CD14-positive monocyte (primary cell): Measurements from ENCODE around the gene CA11. TPM values are rescaled to one million over a fixed set of nuclear protein-coding genes. Genes with fewer than 3 reads are reported as not detected.

Source experiments
- DNase-seq, 3 donors: peaks; one replicate each; pipeline ENCODE4 v3.0.0-alpha.2; 2011 to 2022
- H2AFZ ChIP-seq: 2 replicates; pipeline ENCODE4 v1.6.0; 2012; ENCODE audit warnings: mild to moderate bottlenecking, low read depth, low read length, inconsistent platforms; ENCODE audit not compliant: insufficient read depth, poor library complexity, severe bottlenecking
- H3K27ac ChIP-seq, 2 donors: 1 replicate in 1 of 2; 2 replicates in 1 of 2; pipeline ENCODE4 v1.5.1; 2012 to 2013; ENCODE audit warnings: low read length in 2 of 2, control low read depth in 1 of 2, inconsistent platforms in 1 of 2, low read depth in 1 of 2, mild to moderate bottlenecking in 1 of 2
- H3K27me3 ChIP-seq, 2 donors: one replicate each; pipeline versions ENCODE4 v1.6.0 to v1.6.1; 2011 to 2013; ENCODE audit warnings: low read length in 2 of 2; ENCODE audit not compliant: control insufficient read depth in 2 of 2, insufficient read depth in 2 of 2
- H3K36me3 ChIP-seq, 2 donors: replicated peaks in 1 of 2; 1 replicate in 1 of 2; 2 replicates in 1 of 2; pipeline versions ENCODE4 v1.5.1 to v1.6.1; 2012 to 2013; ENCODE audit warnings: low read length in 2 of 2, control low read depth in 1 of 2, inconsistent platforms in 1 of 2, mild to moderate bottlenecking in 1 of 2; ENCODE audit not compliant: insufficient read depth in 2 of 2, control insufficient read depth in 1 of 2
- H3K4me1 ChIP-seq, 2 donors: 1 replicate in 1 of 2; 2 replicates in 1 of 2; pipeline versions ENCODE4 v1.5.1 to v1.6.1; 2012 to 2013; ENCODE audit warnings: low read length in 2 of 2, control low read depth in 1 of 2, inconsistent platforms in 1 of 2, mild to moderate bottlenecking in 1 of 2, moderate library complexity in 1 of 2; ENCODE audit not compliant: insufficient read depth in 2 of 2, control insufficient read depth in 1 of 2
- H3K4me2 ChIP-seq: replicated peaks from 2 replicates; pipeline ENCODE3; 2012; ENCODE audit warnings: low read length, moderate library complexity, mild to moderate bottlenecking; ENCODE audit not compliant: poor library complexity, severe bottlenecking; ENCODE audit errors: extremely low read depth
- H3K4me3 ChIP-seq, 3 experiments: fragments of 200-600 bp in 1 of 3; sonication (generic) in 1 of 3; replicated peaks in 1 of 3; 1 replicate in 2 of 3; 2 replicates in 1 of 3; pipeline ENCODE4 v1.5.1; 2011 to 2013; ENCODE audit warnings: low read length in 3 of 3, mild to moderate bottlenecking in 3 of 3, control low read depth in 2 of 3, low read depth in 2 of 3, inconsistent platforms in 1 of 3, moderate library complexity in 1 of 3
- H3K79me2 ChIP-seq: 2 replicates; pipeline ENCODE4 v1.6.0; 2012; ENCODE audit warnings: mild to moderate bottlenecking, control low read depth, inconsistent platforms, low read length, moderate library complexity; ENCODE audit not compliant: insufficient read depth
- H3K9ac ChIP-seq: 2 replicates; pipeline ENCODE4 v1.6.0; 2017; ENCODE audit warnings: low read length, mild to moderate bottlenecking; ENCODE audit not compliant: insufficient read depth, poor library complexity, severe bottlenecking
- H3K9me3 ChIP-seq, 2 donors: replicated peaks in 1 of 2; 1 replicate in 1 of 2; 2 replicates in 1 of 2; pipeline versions ENCODE4 v1.5.1 to v1.6.1; 2012 to 2013; ENCODE audit warnings: low read length in 2 of 2, control low read depth in 1 of 2; ENCODE audit not compliant: control insufficient read depth in 1 of 2, insufficient read depth in 1 of 2
- H4K20me1 ChIP-seq: 2 replicates; pipeline ENCODE4 v1.6.0; 2012; ENCODE audit warnings: mild to moderate bottlenecking, low read length, control low read depth, moderate library complexity; ENCODE audit not compliant: insufficient read depth
- H3K27ac Mint-ChIP-seq, 7 donors: one replicate each; pipeline ENCODE4 v1.8.0; 2020; ENCODE audit warnings: mild to moderate bottlenecking in 7 of 7, mixed read lengths in 7 of 7, moderate library complexity in 6 of 7, inconsistent platforms in 2 of 7
- H3K27me3 Mint-ChIP-seq, 3 donors: one replicate each; pipeline ENCODE4 v1.8.0; 2021 to 2022; ENCODE audit warnings: low read depth in 3 of 3, mild to moderate bottlenecking in 3 of 3, mixed read lengths in 3 of 3, moderate library complexity in 3 of 3, inconsistent platforms in 1 of 3
- H3K36me3 Mint-ChIP-seq, 2 donors: one replicate each; pipeline ENCODE4 v1.8.0; 2020; ENCODE audit warnings: mixed read lengths in 2 of 2, inconsistent platforms in 1 of 2, mild to moderate bottlenecking in 1 of 2
- H3K4me1 Mint-ChIP-seq: one replicate; pipeline ENCODE4 v1.8.0; 2020; ENCODE audit warnings: mild to moderate bottlenecking, mixed read lengths
- H3K4me3 Mint-ChIP-seq, 2 donors: one replicate each; pipeline ENCODE4 v1.8.0; 2020; ENCODE audit warnings: mild to moderate bottlenecking in 2 of 2, mixed read lengths in 2 of 2, moderate library complexity in 1 of 2
- H3K9me3 Mint-ChIP-seq, 7 donors: one replicate each; pipeline ENCODE4 v1.8.0; 2020 to 2022; ENCODE audit warnings: mixed read lengths in 7 of 7, mild to moderate bottlenecking in 6 of 7, moderate library complexity in 6 of 7, inconsistent platforms in 2 of 7
- WGBS: methylation state at CpG from one replicate; pipeline ENCODE4 v1.1.5; 2013; ENCODE audit warnings: missing lambda C conversion rate; ENCODE audit not compliant: insufficient coverage; 5-methylcytosine and 5-hydroxymethylcytosine counted together
- intact Hi-C, 2 donors: fragments of 100-400 bp; cut with micrococcal nuclease; formaldehyde crosslinking; loops; one replicate each; pipeline versions ENCODE4 v1.15.0 to v1.15.1; 2023
- polyA plus RNA-seq, 3 donors: library from polyadenylated mRNA; depleted of rRNA in 1 of 3; unstranded in 2 of 3; stranded (reverse) in 1 of 3; fragments of 300-500 nt in 2 of 3; fragments of >200 nt in 1 of 3; fragmentation: Illumina TruSeq in 2 of 3; gene quantifications; 1 replicate in 2 of 3; 2 replicates in 1 of 3; pipeline ENCODE4 v1.2.3, GENCODE V29; 2012 to 2021
- TF ChIP-seq, protein P1 (sequence below): fragments of 200-600 bp; IDR thresholded peaks from one replicate; pipeline ENCODE4 v1.8.0; 2022; ENCODE audit warnings: antibody characterized with exemption, mild to moderate bottlenecking

The CA11 gene
- polyA plus RNA-seq, 3 donors, result 1.1 to 4.9 (median 1.8) TPM

DNA sequence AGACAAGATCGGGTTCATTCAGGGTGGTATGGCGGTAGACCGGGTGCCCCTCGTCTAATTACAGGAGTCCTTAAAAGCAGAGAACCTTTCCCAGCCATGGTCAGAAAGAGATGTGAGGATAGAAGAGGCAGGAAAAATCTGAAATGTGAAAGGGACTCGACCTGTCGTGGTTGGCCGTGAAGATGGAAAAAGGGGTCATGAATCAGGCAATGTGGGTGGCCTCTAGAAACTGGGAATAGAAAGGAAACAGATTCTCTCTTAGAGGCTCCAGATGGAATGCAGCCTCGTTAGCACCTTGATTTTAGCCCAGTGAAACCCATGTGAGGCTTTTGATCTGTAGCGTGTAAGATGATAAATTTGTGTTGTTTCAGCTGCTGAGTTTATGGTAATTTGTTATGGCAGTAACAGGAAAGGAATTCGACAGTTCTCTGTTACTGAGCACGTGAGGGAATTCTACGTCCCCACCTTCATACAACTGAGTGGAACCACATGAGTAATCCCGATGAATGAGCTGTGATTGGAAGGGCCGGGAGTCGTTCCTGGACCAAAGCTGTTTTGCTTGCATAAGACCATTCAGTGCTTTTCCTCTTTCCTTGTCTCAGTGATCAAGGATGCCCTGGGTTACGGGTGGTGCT lies 11.0 kb upstream of the CA11 start:
- Histone ChIP-seq H3K27ac (no peak overlapping the region), H3K4me2 (no peak overlapping the region), H3K79me2 (no peaks in the 10 kb centered on the region), H3K4me1 (peaks cover 24 to 28% of the 10 kb centered on the region in 2 donors), H3K4me3 (no peak overlapping the region), H3K27me3 (no peaks in the 10 kb centered on the region), H3K9ac (no peak overlapping the region), H2AFZ (no peak overlapping the region), H3K36me3 (no peaks in the 10 kb centered on the region), H4K20me1 (no peaks in the 10 kb centered on the region), H3K9me3 (no peaks in the 10 kb centered on the region)
- Mint-ChIP-seq H3K36me3 (no peaks in the 10 kb centered on the region), H3K9me3 (peaks cover 0 to 3% (median 0%) of the 10 kb centered on the region in 7 donors), H3K4me3 (no peak overlapping the region), H3K4me1 (peaks cover 23% of the 10 kb centered on the region), H3K27ac (peak overlapping the region in 1 of 7 donors; percentile 70), H3K27me3 (peaks cover 5 to 8% (median 7%) of the 10 kb centered on the region in 3 donors)
- DNase-seq, result no peak
- TF ChIP-seq, protein P1, sequence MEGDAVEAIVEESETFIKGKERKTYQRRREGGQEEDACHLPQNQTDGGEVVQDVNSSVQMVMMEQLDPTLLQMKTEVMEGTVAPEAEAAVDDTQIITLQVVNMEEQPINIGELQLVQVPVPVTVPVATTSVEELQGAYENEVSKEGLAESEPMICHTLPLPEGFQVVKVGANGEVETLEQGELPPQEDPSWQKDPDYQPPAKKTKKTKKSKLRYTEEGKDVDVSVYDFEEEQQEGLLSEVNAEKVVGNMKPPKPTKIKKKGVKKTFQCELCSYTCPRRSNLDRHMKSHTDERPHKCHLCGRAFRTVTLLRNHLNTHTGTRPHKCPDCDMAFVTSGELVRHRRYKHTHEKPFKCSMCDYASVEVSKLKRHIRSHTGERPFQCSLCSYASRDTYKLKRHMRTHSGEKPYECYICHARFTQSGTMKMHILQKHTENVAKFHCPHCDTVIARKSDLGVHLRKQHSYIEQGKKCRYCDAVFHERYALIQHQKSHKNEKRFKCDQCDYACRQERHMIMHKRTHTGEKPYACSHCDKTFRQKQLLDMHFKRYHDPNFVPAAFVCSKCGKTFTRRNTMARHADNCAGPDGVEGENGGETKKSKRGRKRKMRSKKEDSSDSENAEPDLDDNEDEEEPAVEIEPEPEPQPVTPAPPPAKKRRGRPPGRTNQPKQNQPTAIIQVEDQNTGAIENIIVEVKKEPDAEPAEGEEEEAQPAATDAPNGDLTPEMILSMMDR, result no peak
- WGBS, result 69% methylated on average over 11 of the region's 16 CpGs
- intact Hi-C loops, result no loop called here

DNA sequence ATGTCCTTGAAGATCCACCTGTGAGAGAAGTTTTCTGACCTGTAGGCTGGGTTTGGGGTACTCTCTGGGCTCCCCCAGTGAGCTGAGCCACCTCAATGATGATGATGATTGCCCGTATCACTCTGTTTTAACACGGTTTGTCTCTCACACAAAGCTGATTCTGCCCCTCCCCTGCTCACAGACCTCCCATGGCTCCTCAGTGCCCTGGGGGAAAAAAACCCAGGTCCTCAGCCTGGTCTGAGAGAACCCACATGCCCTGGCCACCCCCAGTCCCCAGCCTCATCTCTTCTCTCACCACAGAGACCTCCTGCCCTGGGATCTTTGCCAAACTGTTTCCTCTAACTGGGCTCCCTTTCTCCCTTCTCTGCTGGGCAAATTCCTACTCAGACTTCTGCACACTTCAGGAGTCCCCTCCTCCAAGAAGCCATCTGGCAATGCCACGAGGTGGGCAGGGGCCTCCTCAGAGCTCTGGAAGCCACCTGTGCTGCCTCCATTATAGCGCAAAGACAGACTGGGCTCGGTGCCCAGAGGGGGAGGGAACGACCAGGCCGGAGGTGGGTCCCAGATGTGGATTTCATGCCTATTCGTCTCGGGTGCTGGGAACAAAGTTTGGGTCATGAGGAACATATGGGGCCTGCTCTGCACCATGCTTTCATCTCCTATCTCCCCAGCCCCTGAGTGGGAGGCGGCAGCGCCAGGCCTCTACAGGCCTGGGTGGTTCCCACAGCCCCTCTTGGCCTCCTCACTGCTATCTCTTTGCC lies 8.5 kb upstream of the CA11 start:
- Histone ChIP-seq H3K27ac (no peak overlapping the region), H3K4me2 (no peak overlapping the region), H3K4me1 (peaks cover 9 to 11% of the 10 kb centered on the region in 2 donors), H3K79me2 (no peaks in the 10 kb centered on the region), H3K36me3 (no peaks in the 10 kb centered on the region), H3K9ac (no peak overlapping the region), H3K27me3 (no peaks in the 10 kb centered on the region), H2AFZ (no peak overlapping the region), H3K9me3 (no peaks in the 10 kb centered on the region), H3K4me3 (no peak overlapping the region), H4K20me1 (no peaks in the 10 kb centered on the region)
- Mint-ChIP-seq H3K27ac (peak overlapping the region in 1 of 7 donors; percentile 73), H3K27me3 (peaks cover 7 to 8% (median 7%) of the 10 kb centered on the region in 3 donors), H3K4me1 (peaks cover 17% of the 10 kb centered on the region), H3K9me3 (peaks cover 0 to 3% (median 0%) of the 10 kb centered on the region in 7 donors), H3K4me3 (no peak overlapping the region), H3K36me3 (no peaks in the 10 kb centered on the region)
- no peak for DNase-seq
- TF ChIP-seq, protein P1, result no peak
- 48% methylated on average over 11 of the region's 11 CpGs for WGBS
- intact Hi-C loops, result no loop called here
